Mucosa of stomach (tissue), 1 donor: Measurements from ENCODE around the gene LRRN1.

Source experiments
- H3K27me3 ChIP-seq: one replicate; pipeline ENCODE4 v1.7.0; 2013; ENCODE audit warnings: mild to moderate bottlenecking, low read length; ENCODE audit not compliant: control insufficient read depth, insufficient read depth
- H3K36me3 ChIP-seq: one replicate; pipeline ENCODE4 v1.7.0; 2013; ENCODE audit warnings: low read length; ENCODE audit not compliant: control insufficient read depth, insufficient read depth
- H3K4me1 ChIP-seq: one replicate; pipeline ENCODE4 v1.7.0; 2013; ENCODE audit warnings: mild to moderate bottlenecking, low read length; ENCODE audit not compliant: control insufficient read depth, insufficient read depth
- H3K4me3 ChIP-seq: one replicate; pipeline ENCODE4 v1.7.0; 2013; ENCODE audit warnings: low read length
- H3K9ac ChIP-seq: one replicate; pipeline ENCODE4 v1.7.0; 2013; ENCODE audit warnings: mild to moderate bottlenecking, low read length, moderate library complexity
- H3K9me3 ChIP-seq: one replicate; pipeline ENCODE4 v1.7.0; 2013; ENCODE audit warnings: mild to moderate bottlenecking, low read length, moderate library complexity; ENCODE audit not compliant: control insufficient read depth
- donor health status: Pancreatic carcinoma.

Gene LRRN1

DNA sequence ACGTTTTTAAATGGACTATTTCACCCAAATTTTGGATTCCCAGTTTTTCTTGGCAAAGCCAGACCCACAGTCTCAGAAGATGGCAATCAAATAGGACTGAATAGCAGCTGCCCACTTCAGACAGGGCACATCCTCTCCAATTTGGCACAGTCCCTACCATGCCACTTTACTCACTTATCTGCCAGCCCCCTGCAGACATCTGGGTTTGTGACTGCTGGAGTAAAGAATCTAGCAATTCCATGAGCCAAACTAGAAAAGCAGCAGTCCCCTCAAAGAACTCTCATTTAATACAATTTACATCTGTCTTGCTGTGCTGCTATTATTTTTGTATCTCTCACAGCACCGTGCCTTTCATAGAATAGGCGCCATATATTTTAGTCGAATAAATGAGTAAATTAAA is 16.0 kb upstream of the LRRN1 start:
- Histone ChIP-seq H3K9me3 (no peaks in the 10 kb centered on the region), H3K4me3 (no peak overlapping the region), H3K9ac (no peak overlapping the region), H3K4me1 (no peaks in the 10 kb centered on the region), H3K36me3 (no peaks in the 10 kb centered on the region), H3K27me3 (no peaks in the 10 kb centered on the region)

DNA sequence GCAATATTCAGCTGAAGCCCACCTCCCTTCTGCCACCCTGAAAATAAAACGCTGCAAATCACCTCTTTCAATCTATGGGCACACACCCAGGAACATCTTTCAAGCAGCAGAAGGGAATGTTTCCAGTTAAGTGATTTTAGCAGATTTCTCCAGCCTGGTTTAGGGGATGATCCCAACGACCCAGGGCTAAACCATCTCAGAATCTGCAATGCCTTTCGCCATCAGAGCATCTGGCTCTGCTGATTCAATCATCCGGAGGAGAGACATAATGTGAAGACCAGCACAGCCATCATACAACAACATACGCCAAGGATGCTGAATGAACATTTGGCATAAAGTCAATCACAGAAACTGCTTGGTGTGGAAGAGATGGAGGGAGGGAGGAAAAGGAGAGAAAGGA is 15.5 kb upstream of the LRRN1 start:
- no peak overlapping the region for H3K4me3 ChIP-seq
- no peak overlapping the region for H3K9ac ChIP-seq
- no peaks in the 10 kb centered on the region for H3K9me3 ChIP-seq
- H3K4me1 ChIP-seq, result no peaks in the 10 kb centered on the region
- no peaks in the 10 kb centered on the region for H3K36me3 ChIP-seq
- no peaks in the 10 kb centered on the region for H3K27me3 ChIP-seq

GRCh38 chr3:3792391-3792790 is 6.8 kb upstream of the LRRN1 start:
- no peaks in the 10 kb centered on the region for H3K4me1 ChIP-seq
- H3K9me3 ChIP-seq, result no peaks in the 10 kb centered on the region
- peaks cover under 1% of the 10 kb centered on the region for H3K27me3 ChIP-seq
- H3K36me3 ChIP-seq, result no peaks in the 10 kb centered on the region
- H3K9ac ChIP-seq, result no peak overlapping the region
- H3K4me3 ChIP-seq, result no peak overlapping the region

DNA sequence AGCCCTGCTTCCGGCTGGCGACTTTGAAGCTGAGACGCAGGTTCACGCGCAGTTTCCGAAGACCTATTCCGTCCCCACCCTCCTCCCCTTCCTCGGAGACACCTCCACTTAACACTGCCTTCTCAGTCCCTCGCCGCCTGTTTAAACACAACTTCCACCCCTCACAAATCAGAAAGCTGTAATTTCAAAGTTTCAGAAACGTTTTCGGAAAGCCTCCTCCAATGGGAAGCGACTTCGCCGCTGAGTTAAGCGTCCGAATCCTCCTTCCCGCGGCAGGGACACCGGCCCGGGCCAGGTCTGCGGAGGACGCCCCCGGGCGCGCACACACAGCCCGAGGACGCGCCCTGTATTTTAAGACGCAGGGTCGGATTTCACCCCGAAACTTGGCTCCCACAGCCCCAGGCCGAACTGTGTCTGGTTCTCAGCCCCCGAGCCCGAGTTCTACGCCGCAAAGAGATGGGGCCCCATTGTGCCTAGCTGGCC is 559 bp upstream of the LRRN1 start:
- peak overlapping the region; percentile 9 for H3K4me3 ChIP-seq
- H3K36me3 ChIP-seq, result no peaks in the 10 kb centered on the region
- H3K27me3 ChIP-seq, result peaks cover 30% of the 10 kb centered on the region
- peak overlapping the region; percentile 10 for H3K9ac ChIP-seq
- H3K4me1 ChIP-seq, result peaks cover 13% of the 10 kb centered on the region
- no peaks in the 10 kb centered on the region for H3K9me3 ChIP-seq

- H3K9me3 ChIP-seq, result no peaks in the 10 kb centered on the region
- H3K27me3 ChIP-seq, result peaks cover 30% of the 10 kb centered on the region
- H3K4me3 ChIP-seq, result no peak overlapping the region
- no peaks in the 10 kb centered on the region for H3K36me3 ChIP-seq
- peaks cover 13% of the 10 kb centered on the region for H3K4me1 ChIP-seq
- no peak overlapping the region for H3K9ac ChIP-seq
Measured at GRCh38 chr3:3800080-3800455, 837 bp downstream of the LRRN1 start.

GRCh38 chr3:3800685-3801493 is 1.7 kb downstream of the LRRN1 start:
- H3K9me3 ChIP-seq, result no peaks in the 10 kb centered on the region
- peaks cover 30% of the 10 kb centered on the region for H3K27me3 ChIP-seq
- H3K9ac ChIP-seq, result peak overlapping the region; percentile 12
- H3K36me3 ChIP-seq, result no peaks in the 10 kb centered on the region
- no peak overlapping the region for H3K4me3 ChIP-seq
- peaks cover 13% of the 10 kb centered on the region for H3K4me1 ChIP-seq

- Histone ChIP-seq H3K4me3 (no peak overlapping the region), H3K9me3 (no peaks in the 10 kb centered on the region), H3K36me3 (no peaks in the 10 kb centered on the region), H3K4me1 (peaks cover 13% of the 10 kb centered on the region), H3K9ac (peak overlapping the region; percentile 12), H3K27me3 (peaks cover 30% of the 10 kb centered on the region)
Measured at GRCh38 chr3:3801494-3801841, 2.2 kb downstream of the LRRN1 start.

GRCh38 chr3:3802046-3802445 is 2.8 kb downstream of the LRRN1 start:
- Histone ChIP-seq H3K4me3 (no peak overlapping the region), H3K27me3 (peaks cover 30% of the 10 kb centered on the region), H3K9me3 (no peaks in the 10 kb centered on the region), H3K9ac (no peak overlapping the region), H3K36me3 (no peaks in the 10 kb centered on the region), H3K4me1 (peaks cover 13% of the 10 kb centered on the region)

- Histone ChIP-seq H3K36me3 (no peaks in the 10 kb centered on the region), H3K9me3 (no peaks in the 10 kb centered on the region), H3K9ac (no peak overlapping the region), H3K27me3 (peaks cover 14% of the 10 kb centered on the region), H3K4me3 (no peak overlapping the region), H3K4me1 (peaks cover 13% of the 10 kb centered on the region)
Measured at GRCh38 chr3:3804560-3804959, 5.3 kb downstream of the LRRN1 start.

DNA sequence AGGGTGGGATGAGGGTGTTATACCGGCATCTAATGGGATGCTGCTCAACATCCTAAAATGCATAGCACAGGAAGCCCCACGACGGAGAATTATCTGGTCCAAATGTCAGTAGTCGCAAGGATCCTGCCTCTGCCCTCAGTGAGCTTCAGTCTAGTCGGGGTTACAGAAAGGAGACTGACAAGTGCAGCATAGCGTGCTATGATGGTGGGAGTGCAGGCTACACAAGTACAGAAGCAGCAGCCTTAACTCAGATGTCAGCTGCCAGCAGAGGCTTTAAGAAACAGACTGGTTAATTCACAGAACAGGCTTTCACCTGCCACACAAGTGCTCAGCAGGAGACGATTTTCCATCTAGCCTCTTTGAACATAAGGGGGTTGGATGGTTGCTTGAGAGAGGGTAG is 6.9 kb downstream of the LRRN1 start:
- Histone ChIP-seq H3K4me3 (no peak overlapping the region), H3K4me1 (peaks cover 3% of the 10 kb centered on the region), H3K36me3 (no peaks in the 10 kb centered on the region), H3K9ac (no peak overlapping the region), H3K9me3 (no peaks in the 10 kb centered on the region), H3K27me3 (peaks cover 1% of the 10 kb centered on the region)

DNA sequence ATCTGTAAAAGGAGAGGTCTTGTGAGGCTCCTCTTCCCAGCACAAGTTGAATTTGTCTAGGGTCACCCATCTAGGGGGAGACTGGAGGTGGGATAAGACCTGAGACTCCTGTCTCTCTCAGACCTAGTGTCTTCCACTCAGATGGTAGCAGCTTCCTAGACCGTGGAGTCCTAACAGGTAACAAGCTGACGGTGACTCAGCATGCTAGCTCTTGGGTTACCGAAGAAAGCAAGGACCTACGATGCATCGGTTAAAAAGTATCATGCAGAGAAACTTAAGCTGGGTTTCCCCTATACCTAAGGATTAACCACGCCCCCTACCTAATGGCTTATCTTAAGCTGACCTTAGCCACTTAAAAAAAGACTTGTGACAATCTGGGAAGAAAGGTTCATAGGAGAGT is 7.6 kb downstream of the LRRN1 start:
- H3K36me3 ChIP-seq, result no peaks in the 10 kb centered on the region
- H3K4me1 ChIP-seq, result no peaks in the 10 kb centered on the region
- no peaks in the 10 kb centered on the region for H3K27me3 ChIP-seq
- no peak overlapping the region for H3K4me3 ChIP-seq
- no peak overlapping the region for H3K9ac ChIP-seq
- H3K9me3 ChIP-seq, result no peaks in the 10 kb centered on the region

DNA sequence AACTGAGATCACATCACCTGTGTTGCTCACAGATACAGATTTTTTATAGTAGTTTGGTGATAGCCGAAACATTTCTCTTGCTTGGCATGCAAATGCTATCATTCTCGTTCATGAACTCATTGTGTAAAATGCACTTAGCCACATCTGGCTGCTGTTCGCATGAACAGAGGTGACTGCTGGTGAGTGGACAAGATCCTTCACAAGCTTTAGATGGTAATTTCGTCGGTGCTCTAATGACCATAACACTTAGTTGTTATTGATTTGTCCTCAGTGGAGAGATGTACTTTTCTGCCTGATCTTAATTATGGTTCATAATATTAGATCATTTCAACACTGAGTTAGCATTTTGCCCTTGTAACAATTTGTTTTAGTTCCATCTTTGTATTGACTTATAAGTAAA is 13.8 kb downstream of the LRRN1 start:
- no peaks in the 10 kb centered on the region for H3K4me1 ChIP-seq
- H3K36me3 ChIP-seq, result no peaks in the 10 kb centered on the region
- no peaks in the 10 kb centered on the region for H3K9me3 ChIP-seq
- no peaks in the 10 kb centered on the region for H3K27me3 ChIP-seq
- no peak overlapping the region for H3K9ac ChIP-seq
- no peak overlapping the region for H3K4me3 ChIP-seq

DNA sequence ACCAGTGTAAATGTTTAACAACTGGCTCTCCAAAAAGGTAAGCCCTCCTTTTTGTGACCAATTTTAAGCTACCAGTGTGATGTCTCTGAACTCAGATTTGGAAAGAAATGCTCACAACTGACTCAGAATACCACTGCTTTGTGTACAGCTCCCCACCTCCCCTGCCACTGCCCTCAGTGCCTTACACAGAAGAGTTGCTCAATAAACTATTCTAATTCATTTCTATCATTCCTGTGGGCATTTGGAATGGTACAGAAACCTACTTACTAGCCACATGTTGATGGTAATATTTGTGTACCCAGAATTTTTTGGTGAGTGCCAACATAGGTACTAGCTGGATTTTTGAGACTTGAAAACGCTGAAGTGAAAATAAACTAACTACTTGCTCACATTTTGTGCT is 16.0 kb downstream of the LRRN1 start:
- H3K27me3 ChIP-seq, result no peaks in the 10 kb centered on the region
- H3K9me3 ChIP-seq, result no peaks in the 10 kb centered on the region
- no peaks in the 10 kb centered on the region for H3K4me1 ChIP-seq
- H3K9ac ChIP-seq, result no peak overlapping the region
- H3K36me3 ChIP-seq, result no peaks in the 10 kb centered on the region
- no peak overlapping the region for H3K4me3 ChIP-seq
